ENCODE data around the gene ODC1. TPM values are rescaled to one million over a fixed set of nuclear protein-coding genes. Genes with fewer than 3 reads are reported as not detected.

Gene ODC1
- total RNA-seq, 4 donors from 2014 or later = 36.2 to 75.2 (median 43.2) TPM

DNA sequence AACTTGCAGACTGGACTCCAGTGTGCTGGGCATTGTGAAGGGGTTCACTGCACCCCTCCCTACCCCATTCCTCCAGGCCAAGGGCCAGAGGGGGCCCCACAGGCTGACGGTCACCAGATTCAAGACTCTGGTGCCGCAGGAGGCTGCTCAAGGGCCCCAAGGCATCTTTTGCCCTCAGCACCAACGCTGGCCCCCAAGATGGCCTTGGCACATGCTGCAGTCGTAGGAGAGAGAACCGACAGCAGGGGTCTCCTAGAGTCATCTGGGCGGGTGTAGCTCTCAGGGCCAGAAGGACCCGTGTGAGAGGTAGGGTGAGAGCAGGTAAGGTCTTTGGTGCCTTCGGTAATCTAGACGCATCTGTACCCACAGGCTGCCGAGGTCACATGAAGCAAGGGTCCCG lies 18.7 kb upstream of the ODC1 start:
- TF ChIP-seq POLR2AphosphoS5 (IDR thresholded peaks at IDR 0.05) (no peak), EP300 (IDR thresholded peaks at IDR 0.05; ENCODE audit: low read depth) (no peak), POLR2A (IDR thresholded peaks at IDR 0.05) (no peak)
- TF ChIP-seq, protein P1, sequence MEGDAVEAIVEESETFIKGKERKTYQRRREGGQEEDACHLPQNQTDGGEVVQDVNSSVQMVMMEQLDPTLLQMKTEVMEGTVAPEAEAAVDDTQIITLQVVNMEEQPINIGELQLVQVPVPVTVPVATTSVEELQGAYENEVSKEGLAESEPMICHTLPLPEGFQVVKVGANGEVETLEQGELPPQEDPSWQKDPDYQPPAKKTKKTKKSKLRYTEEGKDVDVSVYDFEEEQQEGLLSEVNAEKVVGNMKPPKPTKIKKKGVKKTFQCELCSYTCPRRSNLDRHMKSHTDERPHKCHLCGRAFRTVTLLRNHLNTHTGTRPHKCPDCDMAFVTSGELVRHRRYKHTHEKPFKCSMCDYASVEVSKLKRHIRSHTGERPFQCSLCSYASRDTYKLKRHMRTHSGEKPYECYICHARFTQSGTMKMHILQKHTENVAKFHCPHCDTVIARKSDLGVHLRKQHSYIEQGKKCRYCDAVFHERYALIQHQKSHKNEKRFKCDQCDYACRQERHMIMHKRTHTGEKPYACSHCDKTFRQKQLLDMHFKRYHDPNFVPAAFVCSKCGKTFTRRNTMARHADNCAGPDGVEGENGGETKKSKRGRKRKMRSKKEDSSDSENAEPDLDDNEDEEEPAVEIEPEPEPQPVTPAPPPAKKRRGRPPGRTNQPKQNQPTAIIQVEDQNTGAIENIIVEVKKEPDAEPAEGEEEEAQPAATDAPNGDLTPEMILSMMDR (IDR thresholded peaks at IDR 0.05) = no peak
- in situ Hi-C loops (cut with MboI; ENCODE audit: low pct_ligation_motif_present in 1 of 4, low pct_unique_long_range_greater_than_20kb in 1 of 4, low sequenced_read_pairs in 3 of 4) (loop anchor here in 1 of 4 donors (25.0 kb wide), 1 partner anchor 170 kb away; no protein-coding TSS in a partner anchor), intact Hi-C loops (cut with DNase I; ENCODE audit: low total_unique reads) (no loop called here)
- Histone ChIP-seq H3K4me1 (no peaks in the 10 kb centered on the region), H3K27me3 (no peaks in the 10 kb centered on the region), H3K27ac (no peak overlapping the region), H3K9me3 (no peaks in the 10 kb centered on the region), H3K4me3 (no peak overlapping the region), H3K36me3 (no peaks in the 10 kb centered on the region)
- DNase-seq = no peak
- WGBS, 2 donors (ENCODE audit: low coverage in 1 of 2) = 91% methylated on average over 11 of the region's 11 CpGs; no CpG with 5 or more reads in 1 of the 2 donors

DNA sequence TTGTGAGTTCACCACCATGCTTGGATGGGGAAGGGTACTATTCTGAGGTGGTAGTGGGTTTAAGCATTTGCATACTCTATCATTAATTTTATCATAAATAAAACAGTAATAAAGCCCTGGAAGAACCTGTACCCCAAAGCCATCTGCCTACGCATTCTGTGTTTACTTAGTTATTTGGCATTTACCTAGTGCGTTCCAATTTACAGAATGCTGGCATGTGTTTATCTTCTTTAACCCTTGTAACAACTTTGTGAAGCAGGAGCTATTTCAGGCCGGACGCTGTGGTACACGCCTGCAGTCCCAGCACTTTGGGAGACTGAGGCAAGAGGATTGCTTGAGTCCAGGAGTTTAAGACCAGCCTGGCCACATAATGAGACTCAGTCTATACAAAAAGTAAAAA lies 17.8 kb upstream of the ODC1 start:
- WGBS, 2 donors (ENCODE audit: low coverage in 1 of 2) = 66 to 71% methylated on average over 2 to 5 of the region's 5 CpGs
- Histone ChIP-seq H3K4me1 (no peaks in the 10 kb centered on the region), H3K36me3 (no peaks in the 10 kb centered on the region), H3K9me3 (no peaks in the 10 kb centered on the region), H3K27me3 (no peaks in the 10 kb centered on the region), H3K27ac (no peak overlapping the region), H3K4me3 (no peak overlapping the region)
- in situ Hi-C loops (cut with MboI; ENCODE audit: low pct_ligation_motif_present in 1 of 4, low pct_unique_long_range_greater_than_20kb in 1 of 4, low sequenced_read_pairs in 3 of 4) (loop anchor here in 1 of 4 donors (25.0 kb wide), 1 partner anchor 171 kb away; no protein-coding TSS in a partner anchor), intact Hi-C loops (cut with DNase I; ENCODE audit: low total_unique reads) (no loop called here)
- TF ChIP-seq, protein P1 (IDR thresholded peaks at IDR 0.05) = no peak
- TF ChIP-seq EP300 (IDR thresholded peaks at IDR 0.05; ENCODE audit: low read depth) = no peak
- no peak for TF ChIP-seq POLR2AphosphoS5 (IDR thresholded peaks at IDR 0.05)
- no peak for TF ChIP-seq POLR2A (IDR thresholded peaks at IDR 0.05)
- no peak for DNase-seq

DNA sequence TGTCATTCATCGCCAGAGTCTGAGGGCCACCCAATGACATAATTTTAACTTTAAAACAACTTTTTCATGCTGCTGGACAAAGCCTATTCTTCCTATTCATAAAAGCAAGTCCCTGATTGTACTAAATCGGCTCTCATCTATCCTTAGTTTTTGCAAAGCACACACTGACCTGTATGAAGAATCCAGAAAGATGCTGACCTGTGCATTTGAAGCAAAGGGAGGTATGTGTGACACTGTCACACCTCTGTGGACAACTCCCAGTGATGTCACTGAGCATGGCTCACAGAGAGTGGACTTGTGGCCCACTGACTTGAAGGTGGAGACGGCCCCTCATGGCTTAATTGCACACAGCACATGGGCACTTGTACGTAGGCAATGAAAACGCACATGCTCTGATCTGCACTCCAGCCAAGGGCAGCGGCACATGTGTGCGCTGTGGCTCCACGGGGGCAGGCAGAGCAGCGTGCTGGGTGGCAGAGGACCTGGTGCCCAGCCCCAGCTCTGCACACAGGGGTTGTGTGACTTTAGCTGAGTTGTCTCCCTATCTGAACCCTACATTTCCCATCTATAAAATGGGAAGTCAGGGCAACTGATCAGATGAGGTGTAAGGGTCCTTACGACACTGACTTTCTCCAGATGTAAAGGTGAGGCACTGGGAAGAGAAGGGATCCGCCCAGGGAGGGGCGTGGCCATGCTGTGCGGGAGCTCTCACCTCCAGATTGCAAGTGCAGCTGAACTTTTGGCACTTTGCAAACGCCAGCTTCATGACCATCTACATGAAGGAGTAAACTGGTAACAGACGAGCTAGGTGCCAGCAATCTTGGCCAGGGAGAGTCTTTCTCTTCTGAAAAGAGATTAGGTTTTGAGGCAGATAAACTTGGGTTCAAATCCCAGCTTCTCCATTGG lies 14.3 kb upstream of the ODC1 start:
- intact Hi-C loops (cut with DNase I; ENCODE audit: low total_unique reads) (no loop called here), in situ Hi-C loops (cut with MboI; ENCODE audit: low pct_ligation_motif_present in 1 of 4, low pct_unique_long_range_greater_than_20kb in 1 of 4, low sequenced_read_pairs in 3 of 4) (loop anchor here in 1 of 4 donors (25.0 kb wide), 1 partner anchor 175 kb away; no protein-coding TSS in a partner anchor)
- no peak for TF ChIP-seq POLR2A (IDR thresholded peaks at IDR 0.05)
- no peak for TF ChIP-seq EP300 (IDR thresholded peaks at IDR 0.05; ENCODE audit: low read depth)
- TF ChIP-seq, protein P1 (IDR thresholded peaks at IDR 0.05) = no peak
- no peak for TF ChIP-seq POLR2AphosphoS5 (IDR thresholded peaks at IDR 0.05)
- no peak overlapping the region for H3K4me3 ChIP-seq
- H3K9me3 ChIP-seq = no peaks in the 10 kb centered on the region
- 59 to 100% methylated on average over 2 to 14 of the region's 15 CpGs for WGBS, 2 donors (ENCODE audit: low coverage in 1 of 2)
- DNase-seq = no peak
- H3K27me3 ChIP-seq = no peaks in the 10 kb centered on the region
- no peaks in the 10 kb centered on the region for H3K36me3 ChIP-seq
- H3K27ac ChIP-seq = no peak overlapping the region
- H3K4me1 ChIP-seq = peaks cover 0 to 11% (median 5%) of the 10 kb centered on the region in 4 donors

DNA sequence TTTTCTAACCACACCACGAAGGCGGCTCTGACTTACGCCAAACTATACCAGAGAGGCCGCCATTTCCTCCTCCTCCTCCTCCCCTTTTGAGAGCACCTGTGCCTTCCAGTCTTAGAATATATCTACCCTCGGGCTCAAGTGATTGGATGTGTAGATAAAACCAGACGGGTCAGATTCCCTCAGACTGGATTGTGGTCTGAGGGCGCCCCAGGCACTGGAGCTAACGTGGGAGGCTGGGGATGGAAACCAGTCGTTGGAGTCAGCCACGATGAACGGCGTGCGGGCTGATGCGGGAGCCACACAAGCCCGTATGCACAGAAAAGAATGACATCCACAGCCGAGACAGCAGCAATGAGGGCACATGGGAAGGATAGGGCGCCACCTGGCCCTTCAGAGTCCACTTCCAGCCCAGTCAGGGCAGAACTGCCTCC lies 12.3 kb upstream of the ODC1 start:
- Histone ChIP-seq H3K27ac (no peak overlapping the region), H3K4me1 (peaks cover 0 to 11% (median 5%) of the 10 kb centered on the region in 4 donors), H3K36me3 (no peaks in the 10 kb centered on the region), H3K9me3 (no peaks in the 10 kb centered on the region), H3K4me3 (no peak overlapping the region), H3K27me3 (no peaks in the 10 kb centered on the region)
- in situ Hi-C loops (cut with MboI; ENCODE audit: low pct_ligation_motif_present in 1 of 4, low pct_unique_long_range_greater_than_20kb in 1 of 4, low sequenced_read_pairs in 3 of 4) (loop anchor here in 1 of 4 donors (25.0 kb wide), 1 partner anchor 177 kb away; no protein-coding TSS in a partner anchor), intact Hi-C loops (cut with DNase I; ENCODE audit: low total_unique reads) (no loop called here)
- no peak for DNase-seq
- WGBS, 2 donors (ENCODE audit: low coverage in 1 of 2) = 88 to 89% methylated on average over 13 to 17 of the region's 17 CpGs
- no peak for TF ChIP-seq EP300 (IDR thresholded peaks at IDR 0.05; ENCODE audit: low read depth)
- TF ChIP-seq POLR2AphosphoS5 (IDR thresholded peaks at IDR 0.05) = no peak
